ENCODE measurements around the gene CCDC18. TPM values are rescaled to one million over a fixed set of nuclear protein-coding genes. Genes with fewer than 3 reads are reported as not detected.
"Not testable (repeated sequence)": the region's sequence is repeated elsewhere in the genome, so short reads cannot be mapped to it uniquely, and the experiment has no call there.

CCDC18 gene
- total and polyA plus RNA-seq, 8 donors, result 4.1 to 17.2 (median 11.6) TPM

DNA sequence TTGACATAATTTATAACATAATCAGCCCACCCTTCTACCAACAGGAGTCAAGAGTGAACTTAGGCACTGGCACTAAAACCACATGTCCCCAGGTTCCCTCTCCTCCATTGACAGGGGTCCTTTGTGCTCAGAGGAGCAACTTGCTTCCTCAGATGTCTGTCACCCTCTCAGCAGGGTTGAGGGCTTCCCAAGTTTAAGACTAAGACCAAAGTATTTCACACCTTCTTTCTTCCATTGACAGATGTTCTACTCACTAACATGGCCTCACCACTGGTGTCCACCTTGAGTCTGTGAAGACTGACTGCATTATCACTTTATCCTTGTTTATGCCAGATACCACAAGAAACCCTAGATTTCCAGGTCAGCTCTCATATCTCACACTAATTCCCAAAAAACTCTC, 56.5 kb downstream of the CCDC18 start:
- TF ChIP-seq, protein P1, sequence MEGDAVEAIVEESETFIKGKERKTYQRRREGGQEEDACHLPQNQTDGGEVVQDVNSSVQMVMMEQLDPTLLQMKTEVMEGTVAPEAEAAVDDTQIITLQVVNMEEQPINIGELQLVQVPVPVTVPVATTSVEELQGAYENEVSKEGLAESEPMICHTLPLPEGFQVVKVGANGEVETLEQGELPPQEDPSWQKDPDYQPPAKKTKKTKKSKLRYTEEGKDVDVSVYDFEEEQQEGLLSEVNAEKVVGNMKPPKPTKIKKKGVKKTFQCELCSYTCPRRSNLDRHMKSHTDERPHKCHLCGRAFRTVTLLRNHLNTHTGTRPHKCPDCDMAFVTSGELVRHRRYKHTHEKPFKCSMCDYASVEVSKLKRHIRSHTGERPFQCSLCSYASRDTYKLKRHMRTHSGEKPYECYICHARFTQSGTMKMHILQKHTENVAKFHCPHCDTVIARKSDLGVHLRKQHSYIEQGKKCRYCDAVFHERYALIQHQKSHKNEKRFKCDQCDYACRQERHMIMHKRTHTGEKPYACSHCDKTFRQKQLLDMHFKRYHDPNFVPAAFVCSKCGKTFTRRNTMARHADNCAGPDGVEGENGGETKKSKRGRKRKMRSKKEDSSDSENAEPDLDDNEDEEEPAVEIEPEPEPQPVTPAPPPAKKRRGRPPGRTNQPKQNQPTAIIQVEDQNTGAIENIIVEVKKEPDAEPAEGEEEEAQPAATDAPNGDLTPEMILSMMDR (IDR thresholded peaks at IDR 0.05), result no peak
- no peak overlapping the region for H3K27ac ChIP-seq

DNA sequence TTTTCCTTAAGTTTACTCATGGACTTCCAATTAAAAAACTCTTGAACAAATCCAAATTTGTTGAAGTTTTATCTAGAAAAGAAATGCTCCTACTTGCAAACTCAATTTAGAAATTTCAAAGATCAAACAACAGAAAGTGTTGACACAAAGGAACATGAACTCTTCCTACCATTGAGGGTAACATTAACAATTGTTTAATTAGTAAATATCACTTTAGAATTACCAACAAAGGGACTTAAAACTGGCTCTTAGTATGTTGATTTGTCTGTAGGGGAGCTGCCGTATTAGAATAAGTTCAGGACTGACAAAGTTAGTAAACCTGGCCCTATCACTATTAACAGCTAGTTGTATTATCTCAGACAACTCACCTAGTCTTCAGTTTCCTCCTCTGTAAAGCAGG, 57.9 kb downstream of the CCDC18 start:
- H3K27me3 ChIP-seq, result no peaks in the 10 kb centered on the region
- H3K4me1 ChIP-seq, result no peaks in the 10 kb centered on the region
- ATAC-seq (no peak), DNase-seq (no peak)
- H3K4me3 ChIP-seq, result no peak overlapping the region
- H3K9me3 ChIP-seq, result peaks cover 5 to 9% of the 10 kb centered on the region in 2 donors
- intact Hi-C loops (cut with DNase I), result no loop called here
- TF ChIP-seq, protein P1 (IDR thresholded peaks at IDR 0.05), result no peak
- H3K27ac ChIP-seq, result no peak overlapping the region
- peaks cover 0 to 28% of the 10 kb centered on the region in 2 donors for H3K36me3 ChIP-seq

More for the DNA sequence above, 56.5 kb downstream of the CCDC18 start:
- H3K4me1 ChIP-seq, result no peaks in the 10 kb centered on the region
- DNase-seq, result no peak
- H3K4me3 ChIP-seq, result no peak overlapping the region
- no peaks in the 10 kb centered on the region for H3K27me3 ChIP-seq
- H3K9me3 ChIP-seq, result no peaks in the 10 kb centered on the region
- H3K36me3 ChIP-seq, result peaks cover 0 to 14% of the 10 kb centered on the region in 2 donors
- intact Hi-C loops (cut with DNase I), result no loop called here
- ATAC-seq, result no peak

DNA sequence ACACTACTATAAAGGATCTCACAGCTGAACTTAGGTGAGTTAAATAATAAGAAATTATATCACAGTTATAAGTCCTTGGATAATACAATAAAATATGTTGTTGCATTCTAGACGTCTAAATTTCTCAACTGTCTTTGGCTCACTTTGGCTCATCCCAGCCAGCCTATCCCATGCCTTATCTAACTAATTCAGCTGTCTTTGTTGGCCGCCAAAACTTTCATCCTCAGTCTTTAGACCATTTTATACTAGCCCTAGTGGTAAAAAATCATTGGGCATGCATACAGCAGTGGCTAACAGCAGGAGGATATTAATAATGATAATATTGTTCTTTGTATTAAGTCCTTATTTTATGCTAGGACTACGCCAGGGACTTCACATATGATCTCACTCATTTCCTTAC, 59.3 kb downstream of the CCDC18 start:
- ATAC-seq, result no peak
- Histone ChIP-seq H3K27me3 (no peaks in the 10 kb centered on the region), H3K4me3 (no peak overlapping the region), H3K9me3 (peaks cover 6 to 16% of the 10 kb centered on the region in 2 donors), H3K36me3 (peaks cover 0 to 30% of the 10 kb centered on the region in 2 donors), H3K4me1 (no peaks in the 10 kb centered on the region), H3K27ac (no peak overlapping the region)
- DNase-seq, result no peak
- TF ChIP-seq, protein P1 (IDR thresholded peaks at IDR 0.05), result no peak
- intact Hi-C loops (cut with DNase I), result no loop called here

DNA sequence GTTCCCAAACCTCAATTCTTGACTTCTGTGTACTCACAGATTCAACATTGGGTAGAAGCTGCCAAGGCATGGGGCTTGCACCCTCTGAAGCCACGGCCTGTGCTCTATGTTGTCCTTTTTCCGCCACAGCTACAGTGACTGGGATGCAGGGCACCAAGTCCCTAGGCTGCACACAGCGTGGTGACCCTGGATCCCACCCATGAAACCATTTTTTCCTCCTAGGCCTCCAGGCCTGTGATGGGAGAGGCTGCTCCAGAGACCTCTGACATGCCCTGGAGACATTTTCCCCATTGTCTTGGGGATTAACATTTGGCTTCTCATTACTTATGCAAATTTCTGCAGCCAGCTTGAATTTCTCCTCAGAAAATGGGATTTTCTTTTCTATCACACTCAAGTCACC, 62.7 kb downstream of the CCDC18 start:
- H3K27ac ChIP-seq; H3K27me3 ChIP-seq; ATAC-seq; H3K4me1 ChIP-seq; intact Hi-C loops (cut with DNase I); H3K4me3 ChIP-seq; DNase-seq: not testable (repeated sequence)
- peaks cover 6 to 16% of the 10 kb centered on the region in 2 donors for H3K9me3 ChIP-seq
- H3K36me3 ChIP-seq, result peaks cover 0 to 37% of the 10 kb centered on the region in 2 donors

DNA sequence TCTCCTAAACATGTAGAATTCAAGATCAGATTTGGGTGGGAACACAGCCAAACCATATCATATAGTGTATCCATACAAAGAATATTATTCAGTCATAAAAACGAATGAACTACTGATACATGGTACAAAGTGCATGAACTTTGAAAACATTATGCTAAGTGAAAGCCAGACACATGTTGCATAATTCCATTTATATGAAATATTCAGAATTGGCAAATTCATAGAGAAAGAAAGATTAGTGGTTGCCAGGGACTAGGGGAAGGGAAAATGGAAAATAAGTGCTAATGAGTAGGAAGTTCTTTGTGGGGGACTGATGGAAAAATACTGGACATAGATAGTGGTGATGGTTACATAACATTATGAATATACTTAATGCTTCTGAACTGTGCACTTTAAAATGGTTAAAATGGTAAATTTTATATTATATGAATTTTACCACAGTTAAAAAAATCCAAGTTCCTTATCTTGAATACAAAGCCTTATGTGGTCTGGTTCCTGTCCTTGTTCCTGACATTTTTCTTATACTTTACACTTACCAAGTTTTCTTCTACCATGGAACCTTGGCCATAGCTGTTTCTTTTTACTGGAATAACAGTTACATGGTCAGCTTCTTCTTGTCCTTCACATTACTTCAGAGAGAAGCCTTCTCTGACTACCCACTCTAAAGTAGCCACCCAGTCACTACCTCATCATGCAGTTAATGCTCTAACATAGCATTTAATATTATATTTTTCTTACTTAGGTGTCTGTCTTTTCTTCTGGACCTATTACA, 64.0 kb downstream of the CCDC18 start:
- no peaks in the 10 kb centered on the region for H3K4me1 ChIP-seq
- intact Hi-C loops (cut with DNase I), result no loop called here
- TF ChIP-seq, protein P1 (IDR thresholded peaks at IDR 0.05), result no peak
- DNase-seq, result no peak
- peaks cover 6 to 16% of the 10 kb centered on the region in 2 donors for H3K9me3 ChIP-seq
- no peaks in the 10 kb centered on the region for H3K27me3 ChIP-seq
- no peak overlapping the region for H3K27ac ChIP-seq
- no peak overlapping the region for H3K4me3 ChIP-seq
- peaks cover 0 to 37% of the 10 kb centered on the region in 2 donors for H3K36me3 ChIP-seq
- ATAC-seq, result no peak
